Caco-2 (cell line): ENCODE measurements around the gene P2RX1. TPM values are rescaled to one million over a fixed set of nuclear protein-coding genes. Genes with fewer than 3 reads are reported as not detected.
A peak's percentile ranks its signal among the peaks of the same experiment; 100 is the strongest.

ENCODE experiments used
- BruUV-seq: library from RNA; stranded (reverse); fragments of 400-500 nt; replicated peaks from 2 replicates; lab custom pipeline; 2021; lab: Mats Ljungman, UMichigan
- CTCF ChIA-PET: fragments of 300-600 bp; sonication (Branson Sonifier 250); formaldehyde crosslinking; loops from one replicate; lab custom pipeline; 2022; ENCODE audit warnings: antibody characterized with exemption; lab: Charles Lee
- POLR2A ChIA-PET: fragments of 300-600 bp; sonication (Branson Sonifier 250); formaldehyde crosslinking; loops from one replicate; lab custom pipeline; 2022; ENCODE audit warnings: antibody characterized with exemption; lab: Charles Lee
- DNase-seq, 2 experiments: peaks; one replicate each; pipeline versions ENCODE4 v3.0.0 to v3.0.0-alpha.2; 2020 to 2022
- H3K27me3 ChIP-seq: replicated peaks from 2 replicates; pipeline ENCODE4 v1.6.0; 2011; ENCODE audit warnings: low read length; ENCODE audit not compliant: control insufficient read depth, insufficient read depth
- H3K36me3 ChIP-seq: 2 replicates; pipeline ENCODE4 v1.5.1; 2011; ENCODE audit warnings: low read length; ENCODE audit not compliant: control insufficient read depth, insufficient read depth
- H3K4me1 ChIP-seq: fragments of 250-450 bp; sonication (Bioruptor Pico); 2 replicates; pipeline ENCODE4 v1.5.1; 2020; ENCODE audit warnings: mild to moderate bottlenecking
- H3K4me3 ChIP-seq: 2 replicates; pipeline ENCODE4 v1.5.1; 2011; ENCODE audit warnings: low read depth, mild to moderate bottlenecking, control low read depth, low read length
- H3K9me3 ChIP-seq: fragments of 250-450 bp; sonication (Bioruptor Pico); 2 replicates; pipeline ENCODE4 v1.5.1; 2020; ENCODE audit warnings: mild to moderate bottlenecking, moderate library complexity
- H3K27ac Mint-ChIP-seq: one replicate; pipeline ENCODE4 v1.8.0; 2022; ENCODE audit warnings: mixed read lengths; ENCODE audit not compliant: unreplicated experiment
- H3K27me3 Mint-ChIP-seq: one replicate; pipeline ENCODE4 v1.8.0; 2022; ENCODE audit warnings: mixed read lengths; ENCODE audit not compliant: insufficient read depth, unreplicated experiment
- H3K36me3 Mint-ChIP-seq: one replicate; pipeline ENCODE4 v1.8.0; 2022; ENCODE audit warnings: mild to moderate bottlenecking, mixed read lengths; ENCODE audit not compliant: insufficient read depth, unreplicated experiment
- H3K4me1 Mint-ChIP-seq: one replicate; pipeline ENCODE4 v1.8.0; 2022; ENCODE audit warnings: low read depth, mixed read lengths; ENCODE audit not compliant: unreplicated experiment
- H3K4me3 Mint-ChIP-seq: one replicate; pipeline ENCODE4 v1.8.0; 2022; ENCODE audit warnings: mild to moderate bottlenecking, moderate library complexity, mixed read lengths; ENCODE audit not compliant: unreplicated experiment
- H3K9me3 Mint-ChIP-seq: one replicate; pipeline ENCODE4 v1.8.0; 2022; ENCODE audit warnings: mixed read lengths; ENCODE audit not compliant: unreplicated experiment
- intact Hi-C: fragments of 100-400 bp; cut with micrococcal nuclease; formaldehyde crosslinking; loops from one replicate; pipeline ENCODE4 v1.10.0; 2022; ENCODE audit not compliant: unreplicated experiment
- total RNA-seq: library from RNA; stranded (reverse); gene quantifications from 2 replicates; pipeline ENCODE4 v1.2.3, GENCODE V29; 2022
- TF ChIP-seq, protein P1 (sequence below), 2 experiments: fragments of 200-600 bp in 1 of 2; IDR thresholded peaks; 1 replicate in 1 of 2; 2 replicates in 1 of 2; pipeline versions ENCODE4 v1.5.1 to v1.8.0; 2011 to 2022; ENCODE audit warnings: antibody characterized with exemption in 1 of 2, control low read depth in 1 of 2, inconsistent platforms in 1 of 2, low read depth in 1 of 2, low read length in 1 of 2, mild to moderate bottlenecking in 1 of 2, moderate library complexity in 1 of 2; ENCODE audit not compliant: insufficient read depth in 1 of 2, severe bottlenecking in 1 of 2, unreplicated experiment in 1 of 2

The P2RX1 gene
- total RNA-seq, 1 experiment from 2014 or later = 0.23 TPM

DNA sequence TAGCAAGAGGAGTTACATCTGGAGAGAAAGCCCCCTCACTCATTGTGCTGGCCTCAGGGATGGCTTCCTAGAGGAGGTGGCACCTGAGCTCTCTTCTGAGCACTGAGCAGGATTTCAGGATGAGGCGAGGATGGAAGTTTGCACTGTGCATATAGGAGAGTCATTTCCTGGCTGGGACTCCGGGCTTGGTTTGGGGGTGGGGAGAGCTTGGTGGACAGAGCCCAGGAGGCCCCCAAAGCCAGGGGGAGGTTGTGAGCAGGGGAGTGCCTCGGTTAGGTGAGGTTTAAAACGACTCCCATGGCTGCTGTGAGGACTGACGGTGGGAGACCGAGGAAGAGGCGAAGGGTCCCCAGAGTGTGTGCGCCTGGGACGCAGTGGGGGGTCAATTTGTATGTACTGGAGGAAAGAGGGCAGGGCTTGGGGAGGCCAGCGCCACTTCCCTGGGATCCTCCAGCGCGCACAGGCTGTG is 24.6 kb downstream of the P2RX1 start:
- H3K9me3 Mint-ChIP-seq = no peaks in the 10 kb centered on the region
- Histone ChIP-seq H3K27me3 (no peaks in the 10 kb centered on the region), H3K9me3 (no peaks in the 10 kb centered on the region), H3K4me3 (peak overlapping the region; percentile 62), H3K4me1 (peaks cover 7% of the 10 kb centered on the region; the same call in 1 of the 2 replicates), H3K36me3 (no peaks in the 10 kb centered on the region)
- peaks cover 9% of the 10 kb centered on the region for H3K4me1 Mint-ChIP-seq
- DNase-seq = no peak
- no peak overlapping the region for H3K27ac Mint-ChIP-seq
- POLR2A ChIA-PET = no interaction called here
- intact Hi-C loops = no loop called here
- CTCF ChIA-PET = interaction anchor here (0.5 kb wide), 1 partner anchor 199 kb away, joined by 3 read pairs; no protein-coding TSS in a partner anchor
- no peaks in the 10 kb centered on the region for H3K27me3 Mint-ChIP-seq
- H3K36me3 Mint-ChIP-seq = peaks cover 8% of the 10 kb centered on the region
- peak overlapping the region; percentile 73 for H3K4me3 Mint-ChIP-seq
- no TSS peak for BruUV-seq
- TF ChIP-seq, protein P1, sequence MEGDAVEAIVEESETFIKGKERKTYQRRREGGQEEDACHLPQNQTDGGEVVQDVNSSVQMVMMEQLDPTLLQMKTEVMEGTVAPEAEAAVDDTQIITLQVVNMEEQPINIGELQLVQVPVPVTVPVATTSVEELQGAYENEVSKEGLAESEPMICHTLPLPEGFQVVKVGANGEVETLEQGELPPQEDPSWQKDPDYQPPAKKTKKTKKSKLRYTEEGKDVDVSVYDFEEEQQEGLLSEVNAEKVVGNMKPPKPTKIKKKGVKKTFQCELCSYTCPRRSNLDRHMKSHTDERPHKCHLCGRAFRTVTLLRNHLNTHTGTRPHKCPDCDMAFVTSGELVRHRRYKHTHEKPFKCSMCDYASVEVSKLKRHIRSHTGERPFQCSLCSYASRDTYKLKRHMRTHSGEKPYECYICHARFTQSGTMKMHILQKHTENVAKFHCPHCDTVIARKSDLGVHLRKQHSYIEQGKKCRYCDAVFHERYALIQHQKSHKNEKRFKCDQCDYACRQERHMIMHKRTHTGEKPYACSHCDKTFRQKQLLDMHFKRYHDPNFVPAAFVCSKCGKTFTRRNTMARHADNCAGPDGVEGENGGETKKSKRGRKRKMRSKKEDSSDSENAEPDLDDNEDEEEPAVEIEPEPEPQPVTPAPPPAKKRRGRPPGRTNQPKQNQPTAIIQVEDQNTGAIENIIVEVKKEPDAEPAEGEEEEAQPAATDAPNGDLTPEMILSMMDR (IDR thresholded peaks at IDR 0.05; ENCODE audit: insufficient read depth in 1 of 2, low read depth in 1 of 2, low read length in 1 of 2, severe bottlenecking in 1 of 2, unreplicated experiment in 1 of 2) = no peak

DNA sequence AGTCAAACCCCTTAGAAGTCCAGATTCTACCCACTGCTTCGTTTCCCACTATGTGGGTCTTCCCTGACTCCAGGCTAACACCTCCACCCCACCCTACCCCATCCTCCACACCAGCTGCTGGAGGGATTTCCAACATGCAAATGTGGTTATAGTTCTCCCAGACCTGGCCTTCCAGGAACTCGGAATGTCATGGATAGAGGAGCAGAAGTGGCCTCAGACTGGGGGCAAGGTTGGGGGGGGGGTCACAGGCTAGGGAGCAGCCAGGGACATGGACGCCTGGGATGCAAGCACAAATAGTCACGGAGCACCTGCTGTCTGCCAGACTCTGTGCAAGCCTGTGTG is 25.4 kb downstream of the P2RX1 start:
- ChIA-PET POLR2A (no interaction called here), CTCF (interaction anchor here (0.5 kb wide), 1 partner anchor 200 kb away, joined by 3 read pairs; no protein-coding TSS in a partner anchor)
- TF ChIP-seq, protein P1 (IDR thresholded peaks at IDR 0.05; ENCODE audit: insufficient read depth in 1 of 2, low read depth in 1 of 2, low read length in 1 of 2, severe bottlenecking in 1 of 2, unreplicated experiment in 1 of 2) = no peak
- Mint-ChIP-seq H3K9me3 (no peaks in the 10 kb centered on the region), H3K4me3 (peak overlapping the region; percentile 73), H3K27ac (no peak overlapping the region), H3K36me3 (peaks cover 8% of the 10 kb centered on the region), H3K4me1 (peaks cover 9% of the 10 kb centered on the region), H3K27me3 (no peaks in the 10 kb centered on the region)
- H3K4me1 ChIP-seq = peaks cover 7% of the 10 kb centered on the region; the same call in 1 of the 2 replicates
- no peak for DNase-seq
- no peaks in the 10 kb centered on the region for H3K36me3 ChIP-seq
- H3K4me3 ChIP-seq = no peak overlapping the region
- intact Hi-C loops = no loop called here
- H3K27me3 ChIP-seq = no peaks in the 10 kb centered on the region
- no TSS peak for BruUV-seq
- H3K9me3 ChIP-seq = no peaks in the 10 kb centered on the region

DNA sequence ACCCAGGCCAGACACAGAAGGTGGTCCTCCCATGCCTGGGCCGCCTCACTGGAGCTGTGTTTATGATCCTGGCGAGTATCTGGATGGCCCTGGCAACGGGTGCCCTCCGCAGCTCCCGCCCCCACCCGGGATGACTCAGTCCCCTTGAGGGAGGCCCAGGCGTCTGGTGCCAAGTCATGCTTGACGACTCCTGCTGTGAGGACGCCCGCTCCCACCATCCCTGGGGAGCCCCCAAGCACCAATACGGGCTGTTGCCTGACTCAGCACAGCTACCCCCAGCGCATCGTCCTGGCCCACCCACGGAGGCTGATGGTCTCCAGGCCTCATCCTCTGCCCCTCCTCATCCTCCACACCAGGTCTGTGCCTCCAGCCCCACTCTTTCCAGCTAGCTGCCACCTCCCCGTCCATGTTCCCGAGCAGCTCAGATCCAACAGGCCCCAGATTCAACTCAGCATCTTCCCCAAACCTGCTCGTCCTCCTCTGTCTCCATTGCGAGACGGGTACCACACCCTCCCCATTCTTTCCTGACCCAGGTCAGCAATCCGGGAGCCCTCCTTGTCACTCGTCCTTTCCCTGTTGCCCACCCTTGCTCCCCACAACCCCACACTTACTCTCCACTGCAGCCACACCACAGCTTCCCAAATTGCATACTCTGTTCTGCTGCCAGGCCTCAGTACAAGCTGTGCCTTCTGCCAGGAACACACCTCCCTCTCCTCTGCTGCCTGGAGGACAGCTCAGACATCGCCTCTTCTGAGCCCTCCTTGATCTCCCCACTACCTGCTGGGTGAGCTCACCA is 26.0 kb downstream of the P2RX1 start:
- POLR2A ChIA-PET = no interaction called here
- CTCF ChIA-PET = no interaction called here
- TF ChIP-seq, protein P1 (IDR thresholded peaks at IDR 0.05; ENCODE audit: insufficient read depth in 1 of 2, low read depth in 1 of 2, low read length in 1 of 2, severe bottlenecking in 1 of 2, unreplicated experiment in 1 of 2) = no peak
- no peak overlapping the region for H3K4me3 ChIP-seq
- no peak for DNase-seq
- intact Hi-C loops = no loop called here
- no peak overlapping the region for H3K4me3 Mint-ChIP-seq
- H3K27me3 Mint-ChIP-seq = no peaks in the 10 kb centered on the region
- peaks cover 9% of the 10 kb centered on the region for H3K4me1 Mint-ChIP-seq
- no TSS peak for BruUV-seq
- H3K9me3 Mint-ChIP-seq = no peaks in the 10 kb centered on the region
- peaks cover 8% of the 10 kb centered on the region for H3K36me3 Mint-ChIP-seq
- no peaks in the 10 kb centered on the region for H3K27me3 ChIP-seq
- no peaks in the 10 kb centered on the region for H3K9me3 ChIP-seq
- H3K27ac Mint-ChIP-seq = no peak overlapping the region
- peaks cover 7% of the 10 kb centered on the region; the same call in 1 of the 2 replicates for H3K4me1 ChIP-seq
- H3K36me3 ChIP-seq = no peaks in the 10 kb centered on the region
